GM12872 (cell line): Measurements from ENCODE around the gene PLCB4.

Experiments used
- CTCF ChIP-seq: IDR thresholded peaks from 3 replicates; pipeline ENCODE4 v1.5.1; 2011; ENCODE audit warnings: low read depth, mild to moderate bottlenecking, low read length, moderate library complexity; ENCODE audit not compliant: insufficient read depth

PLCB4 gene

GRCh38 chr20:9359561-9360308 lies 290.8 kb downstream of the PLCB4 start:
- peak; percentile 33; the same call in 1 of the 3 replicates for TF ChIP-seq CTCF

- TF ChIP-seq CTCF = no peak
Observed at GRCh38 chr20:9360431-9360830, 291.5 kb downstream of the PLCB4 start.

- no peak for TF ChIP-seq CTCF
Observed at GRCh38 chr20:9363673-9364072, 294.8 kb downstream of the PLCB4 start.

- no peak for TF ChIP-seq CTCF
Observed at GRCh38 chr20:9367328-9367727, 298.4 kb downstream of the PLCB4 start.

- no peak for TF ChIP-seq CTCF
Observed at GRCh38 chr20:9367746-9368145, 298.9 kb downstream of the PLCB4 start.

GRCh38 chr20:9368893-9369292 lies 300.0 kb downstream of the PLCB4 start:
- no peak for TF ChIP-seq CTCF

- TF ChIP-seq CTCF = no peak
Observed at GRCh38 chr20:9369557-9369956, 300.7 kb downstream of the PLCB4 start.
